H9 (cell line): ENCODE measurements around the gene OTUD4. TPM values are rescaled to one million over a fixed set of nuclear protein-coding genes. Genes with fewer than 3 reads are reported as not detected.

Experiments used
- DNase-seq: peaks from one replicate; pipeline ENCODE4 v3.0.0-alpha.2; 2017
- H2AFZ ChIP-seq: one replicate; pipeline ENCODE4 v1.6.1; 2013; ENCODE audit warnings: mild to moderate bottlenecking, low read length, control low read depth, moderate library complexity
- H2AK5ac ChIP-seq: 2 replicates; pipeline ENCODE4 v1.6.1; 2013; ENCODE audit warnings: low read length, control low read depth, mixed read lengths; ENCODE audit not compliant: insufficient read length
- H2BK120ac ChIP-seq: one replicate; pipeline ENCODE4 v1.6.1; 2013; ENCODE audit warnings: low read depth, mild to moderate bottlenecking, low read length, control low read depth, inconsistent platforms; ENCODE audit not compliant: poor library complexity, severe bottlenecking
- H2BK12ac ChIP-seq: 2 replicates; pipeline ENCODE4 v1.6.1; 2013; ENCODE audit warnings: low read length, control low read depth, mixed read lengths, low read depth; ENCODE audit not compliant: insufficient read length
- H2BK15ac ChIP-seq: 2 replicates; pipeline ENCODE4 v1.6.1; 2013; ENCODE audit warnings: low read depth, low read length, control low read depth
- H2BK20ac ChIP-seq: one replicate; pipeline ENCODE4 v1.6.1; 2013; ENCODE audit warnings: low read depth, mild to moderate bottlenecking, low read length, control low read depth, inconsistent platforms; ENCODE audit not compliant: poor library complexity, severe bottlenecking
- H2BK5ac ChIP-seq: 2 replicates; pipeline ENCODE4 v1.6.1; 2013; ENCODE audit warnings: low read length, control low read depth, mixed read lengths; ENCODE audit not compliant: insufficient read length
- H3K14ac ChIP-seq: 2 replicates; pipeline ENCODE4 v1.6.1; 2013; ENCODE audit warnings: low read length, control low read depth; ENCODE audit not compliant: insufficient read depth
- H3K18ac ChIP-seq: 2 replicates; pipeline ENCODE4 v1.6.1; 2013; ENCODE audit warnings: low read depth, mild to moderate bottlenecking, mixed read lengths, low read length, control low read depth; ENCODE audit not compliant: insufficient read length
- H3K23ac ChIP-seq: 2 replicates; pipeline ENCODE4 v1.6.1; 2013; ENCODE audit warnings: low read length, control low read depth, mixed read lengths, low read depth; ENCODE audit not compliant: insufficient read length
- H3K23me2 ChIP-seq: 2 replicates; pipeline ENCODE4 v1.6.1; 2013; ENCODE audit warnings: low read depth, mild to moderate bottlenecking, mixed read lengths, low read length, control low read depth; ENCODE audit not compliant: insufficient read length, poor library complexity, severe bottlenecking
- H3K27ac ChIP-seq: 2 replicates; pipeline ENCODE4 v1.5.1; 2013; ENCODE audit warnings: low read length, control low read depth, mixed read lengths, low read depth; ENCODE audit not compliant: insufficient read length
- H3K27me3 ChIP-seq: 2 replicates; pipeline ENCODE4 v1.6.1; 2013; ENCODE audit warnings: low read length, control low read depth, inconsistent platforms; ENCODE audit not compliant: insufficient read depth
- H3K4ac ChIP-seq: 2 replicates; pipeline ENCODE4 v1.6.1; 2013; ENCODE audit warnings: low read depth, mild to moderate bottlenecking, control low read depth, inconsistent platforms, low read length, moderate library complexity
- H3K4me1 ChIP-seq: 2 replicates; pipeline ENCODE4 v1.6.1; 2013; ENCODE audit warnings: low read length, control low read depth, inconsistent platforms; ENCODE audit not compliant: insufficient read depth
- H3K4me2 ChIP-seq: 2 replicates; pipeline ENCODE4 v1.6.1; 2013; ENCODE audit warnings: low read length, control low read depth, mixed read lengths; ENCODE audit not compliant: insufficient read length, insufficient read depth
- H3K56ac ChIP-seq: 2 replicates; pipeline ENCODE4 v1.6.1; 2013; ENCODE audit warnings: low read depth, mild to moderate bottlenecking, mixed read lengths, low read length, control low read depth; ENCODE audit not compliant: insufficient read length
- H3K79me1 ChIP-seq: 2 replicates; pipeline ENCODE4 v1.6.1; 2013; ENCODE audit warnings: low read depth, mild to moderate bottlenecking, moderate library complexity, low read length, control low read depth, inconsistent platforms; ENCODE audit not compliant: insufficient read depth, poor library complexity, severe bottlenecking
- H3K79me2 ChIP-seq: 2 replicates; pipeline ENCODE4 v1.6.1; 2013; ENCODE audit warnings: low read length, control low read depth, inconsistent platforms; ENCODE audit not compliant: insufficient read depth
- H3K9ac ChIP-seq: 2 replicates; pipeline ENCODE4 v1.6.1; 2013; ENCODE audit warnings: low read length, control low read depth, mixed read lengths; ENCODE audit not compliant: insufficient read length; ENCODE audit errors: extremely low read depth
- H3K9me3 ChIP-seq: one replicate; pipeline ENCODE4 v1.6.1; 2013; ENCODE audit warnings: low read depth, low read length, inconsistent platforms; ENCODE audit not compliant: control insufficient read depth
- H3T11ph ChIP-seq: one replicate; pipeline ENCODE4 v1.6.1; 2013; ENCODE audit warnings: mild to moderate bottlenecking, low read length, control low read depth, inconsistent platforms
- H4K20me1 ChIP-seq: one replicate; pipeline ENCODE4 v1.6.1; 2013; ENCODE audit not compliant: control insufficient read depth, insufficient read length, insufficient read depth
- H4K5ac ChIP-seq: 2 replicates; pipeline ENCODE4 v1.6.1; 2013; ENCODE audit warnings: low read depth, mild to moderate bottlenecking, mixed read lengths, low read length, control low read depth; ENCODE audit not compliant: insufficient read length
- H4K8ac ChIP-seq: replicated peaks from 2 replicates; pipeline ENCODE4 v1.6.1; 2013; ENCODE audit warnings: low read length, control low read depth, mixed read lengths, low read depth; ENCODE audit not compliant: insufficient read length
- H4K91ac ChIP-seq: 2 replicates; pipeline ENCODE4 v1.6.1; 2013; ENCODE audit warnings: low read depth, mild to moderate bottlenecking, moderate library complexity, mixed read lengths, low read length, control low read depth; ENCODE audit not compliant: insufficient read length
- H3K27ac Mint-ChIP-seq, 3 experiments: 2 replicates in 2 of 3; 3 replicates in 1 of 3; pipeline ENCODE4 v1.8.0; 2020 to 2021; ENCODE audit warnings: mixed read lengths in 3 of 3, mild to moderate bottlenecking in 1 of 3, moderate library complexity in 1 of 3
- H3K27me3 Mint-ChIP-seq: 2 replicates; pipeline ENCODE4 v1.8.0; 2021; ENCODE audit warnings: low read depth, mild to moderate bottlenecking, moderate library complexity, mixed read lengths
- H3K36me3 Mint-ChIP-seq, 3 experiments: 2 replicates in 2 of 3; 3 replicates in 1 of 3; pipeline ENCODE4 v1.8.0; 2020 to 2021; ENCODE audit warnings: low read depth in 3 of 3, mixed read lengths in 3 of 3; ENCODE audit not compliant: insufficient read depth in 1 of 3
- H3K4me1 Mint-ChIP-seq, 2 experiments: 2 replicates each; pipeline ENCODE4 v1.8.0; 2020; ENCODE audit warnings: mixed read lengths in 2 of 2
- H3K4me3 Mint-ChIP-seq, 2 experiments: 2 replicates in 1 of 2; 3 replicates in 1 of 2; pipeline ENCODE4 v1.8.0; 2020 to 2021; ENCODE audit warnings: mild to moderate bottlenecking in 2 of 2, mixed read lengths in 2 of 2, moderate library complexity in 1 of 2
- H3K9me3 Mint-ChIP-seq, 2 experiments: 2 replicates in 1 of 2; 3 replicates in 1 of 2; pipeline ENCODE4 v1.8.0; 2020; ENCODE audit warnings: mild to moderate bottlenecking in 2 of 2, mixed read lengths in 2 of 2, moderate library complexity in 1 of 2
- CTCF ChIP-seq: fragments of 200-600 bp; sonication (generic); conservative IDR thresholded peaks from 3 replicates; pipeline ENCODE4 v1.8.0; 2021; ENCODE audit warnings: antibody characterized with exemption, mild to moderate bottlenecking
- WGBS: extraction: QIAGEN DNeasy Blood & Tissue Kit; methylation state at CpG from one replicate; pipeline ENCODE4 v1.1.7; 2013; ENCODE audit warnings: missing lambda C conversion rate, low lambda C conversion rate, mixed read lengths; ENCODE audit not compliant: insufficient read length; ENCODE audit errors: extremely low coverage; 5-methylcytosine and 5-hydroxymethylcytosine counted together
- total RNA-seq: library from RNA; stranded (reverse); gene quantifications from 2 replicates; pipeline ENCODE4 v1.2.1, GENCODE V29; 2021

The OTUD4 gene
- total RNA-seq, 1 experiment from 2014 or later = 59.0 TPM

GRCh38 chr4:145189981-145190380, 9.6 kb upstream of the OTUD4 start:
- no peak overlapping the region for H2BK120ac ChIP-seq
- no peak overlapping the region for H3T11ph ChIP-seq
- H2BK5ac ChIP-seq = no peak overlapping the region
- H3K23me2 ChIP-seq = no peaks in the 10 kb centered on the region
- no peaks in the 10 kb centered on the region for H4K20me1 ChIP-seq
- no peak overlapping the region for H4K91ac ChIP-seq
- Mint-ChIP-seq H3K36me3 (no peaks in the 10 kb centered on the region; a peak in 1 of 7 replicates), H3K4me3 (no peak overlapping the region), H3K9me3 (no peaks in the 10 kb centered on the region; a peak in 1 of 5 replicates), H3K27me3 (no peaks in the 10 kb centered on the region; the same call in 1 of the 2 replicates), H3K27ac (no peak overlapping the region), H3K4me1 (no peaks in the 10 kb centered on the region)
- no CpG with 5 or more reads among the region's 3 CpGs for WGBS
- H3K23ac ChIP-seq = no peak overlapping the region
- no peaks in the 10 kb centered on the region for H3K9me3 ChIP-seq
- H3K9ac ChIP-seq = no peak overlapping the region
- DNase-seq = no peak
- no peak overlapping the region for H3K4ac ChIP-seq
- no peak overlapping the region for H4K5ac ChIP-seq
- H2BK15ac ChIP-seq = no peak overlapping the region
- no peak for TF ChIP-seq CTCF
- no peak overlapping the region for H2AK5ac ChIP-seq
- H3K27me3 ChIP-seq = no peaks in the 10 kb centered on the region
- no peak overlapping the region for H3K56ac ChIP-seq
- no peak overlapping the region for H2BK20ac ChIP-seq
- no peaks in the 10 kb centered on the region for H3K4me1 ChIP-seq
- no peak overlapping the region for H3K18ac ChIP-seq
- H4K8ac ChIP-seq = no peak overlapping the region
- H3K27ac ChIP-seq = no peak overlapping the region
- no peak overlapping the region for H3K14ac ChIP-seq
- H2BK12ac ChIP-seq = no peak overlapping the region
- no peaks in the 10 kb centered on the region for H3K79me2 ChIP-seq
- no peak overlapping the region for H2AFZ ChIP-seq
- H3K4me2 ChIP-seq = no peak overlapping the region
- no peaks in the 10 kb centered on the region for H3K79me1 ChIP-seq
